GM19438 (cell line): ENCODE measurements around the gene USP7.

ENCODE experiments used
- ATAC-seq: cut with Tn5 transposase; IDR thresholded peaks from one replicate; pipeline ENCODE4 v1.9.1; 2021; ENCODE audit warnings: low read depth; ENCODE audit not compliant: unreplicated experiment

The USP7 gene

GRCh38 chr16:8953064-8953463 is 10.6 kb downstream of the USP7 start:
- ATAC-seq: no peak

DNA sequence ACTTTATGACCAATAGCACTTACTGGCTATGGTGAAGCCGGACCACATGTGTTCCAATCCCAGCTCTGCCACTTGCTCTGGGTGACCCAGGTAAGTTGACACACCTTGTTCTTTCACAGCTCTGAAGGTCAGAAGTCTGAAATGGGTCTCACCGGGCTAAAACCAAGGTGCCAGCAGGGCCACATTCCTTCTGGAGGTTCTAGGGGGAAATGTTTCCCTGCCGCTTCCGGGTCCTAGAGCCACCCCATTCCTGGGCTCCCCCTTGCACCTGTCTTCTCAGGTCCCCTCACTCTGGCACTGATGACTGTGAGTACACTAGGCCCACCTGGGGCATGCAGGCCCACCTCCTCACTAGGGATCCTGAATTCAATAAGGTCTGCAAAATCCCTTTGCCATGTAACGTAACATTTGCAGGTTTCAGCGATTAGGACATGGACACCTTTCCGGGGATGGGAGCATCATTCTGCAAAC is 11.4 kb downstream of the USP7 start:
- no peak for ATAC-seq

DNA sequence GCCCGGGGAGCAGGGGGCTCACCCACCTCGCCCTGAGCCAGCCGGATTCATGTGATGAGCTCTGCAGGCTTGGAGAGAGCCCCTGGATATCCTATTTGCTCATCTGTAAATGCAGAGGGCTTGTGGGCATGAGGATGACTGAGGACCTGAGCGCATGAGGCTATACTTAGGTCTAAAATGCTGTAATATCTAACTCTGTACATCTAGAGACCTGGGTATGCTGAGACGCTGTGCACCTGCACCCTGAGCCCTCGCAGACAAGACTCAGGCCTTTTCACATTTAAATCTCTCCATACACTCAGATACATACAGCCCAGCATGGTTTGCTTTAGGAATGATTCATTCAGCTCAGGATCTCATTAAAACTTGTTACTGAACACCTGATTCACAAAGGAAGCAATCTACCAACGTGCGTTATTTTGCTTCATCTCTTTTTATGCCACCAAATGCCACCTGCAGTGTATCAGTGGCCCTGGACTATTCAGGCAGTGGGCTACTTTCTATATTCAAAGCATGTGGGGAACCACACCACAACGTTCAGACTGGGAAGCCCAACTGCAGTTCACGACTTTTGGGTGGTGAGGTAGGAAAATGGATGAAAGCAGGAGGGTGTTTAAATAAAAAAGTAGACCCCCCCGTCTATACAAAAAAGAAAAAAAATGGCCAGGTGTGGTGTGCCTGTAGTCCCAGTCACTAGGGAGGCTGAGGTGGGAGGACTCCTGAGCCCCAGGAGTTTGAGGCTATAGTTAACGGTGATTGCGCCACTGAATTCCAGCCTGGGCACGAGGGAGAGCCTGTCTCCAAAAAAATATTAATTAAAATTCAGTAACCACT is 12.0 kb downstream of the USP7 start:
- ATAC-seq: no peak

GRCh38 chr16:8950580-8951077 is 13.1 kb downstream of the USP7 start:
- ATAC-seq: no peak

DNA sequence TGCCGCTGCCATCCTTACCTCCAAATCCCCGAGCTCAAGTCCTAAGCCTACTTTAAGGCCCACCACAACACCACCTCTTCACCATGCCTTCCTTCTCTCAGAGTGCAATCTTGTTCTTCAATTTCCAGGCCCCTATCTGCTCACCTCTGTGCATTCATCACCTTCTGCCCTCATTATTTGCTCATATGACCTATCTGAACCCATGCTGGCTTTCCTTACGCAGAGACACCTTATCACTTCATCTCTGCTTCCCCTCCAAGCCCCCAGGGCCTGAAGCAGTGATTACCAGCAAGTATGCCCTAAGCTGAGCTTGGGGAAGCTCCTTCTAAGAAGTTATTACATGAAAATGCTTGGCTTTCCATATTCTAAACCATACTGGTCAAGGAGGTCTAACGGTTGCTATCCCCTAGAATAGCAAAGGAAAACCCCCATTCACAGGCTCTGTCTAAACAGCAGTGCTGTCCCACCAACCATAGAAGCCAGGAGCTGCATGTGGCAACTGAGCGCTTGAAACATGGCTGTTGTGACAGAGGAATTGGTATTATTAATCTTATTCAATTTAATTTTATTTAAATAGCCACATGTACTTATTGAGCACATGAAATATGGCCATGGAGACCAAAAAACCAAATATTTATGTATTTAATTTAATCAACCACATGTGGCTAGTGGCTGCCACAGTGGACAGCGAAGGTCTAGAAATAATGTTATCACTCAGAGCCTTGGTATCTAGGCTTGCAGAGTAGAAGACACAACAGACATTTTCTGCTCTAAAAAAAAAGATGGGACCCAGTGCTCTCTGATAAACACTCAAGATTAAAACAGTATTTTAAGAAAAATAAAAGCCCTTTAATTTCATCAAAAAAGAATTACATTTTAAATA is 13.9 kb downstream of the USP7 start:
- ATAC-seq: no peak

GRCh38 chr16:8948831-8949230 is 14.9 kb downstream of the USP7 start:
- ATAC-seq: no peak

DNA sequence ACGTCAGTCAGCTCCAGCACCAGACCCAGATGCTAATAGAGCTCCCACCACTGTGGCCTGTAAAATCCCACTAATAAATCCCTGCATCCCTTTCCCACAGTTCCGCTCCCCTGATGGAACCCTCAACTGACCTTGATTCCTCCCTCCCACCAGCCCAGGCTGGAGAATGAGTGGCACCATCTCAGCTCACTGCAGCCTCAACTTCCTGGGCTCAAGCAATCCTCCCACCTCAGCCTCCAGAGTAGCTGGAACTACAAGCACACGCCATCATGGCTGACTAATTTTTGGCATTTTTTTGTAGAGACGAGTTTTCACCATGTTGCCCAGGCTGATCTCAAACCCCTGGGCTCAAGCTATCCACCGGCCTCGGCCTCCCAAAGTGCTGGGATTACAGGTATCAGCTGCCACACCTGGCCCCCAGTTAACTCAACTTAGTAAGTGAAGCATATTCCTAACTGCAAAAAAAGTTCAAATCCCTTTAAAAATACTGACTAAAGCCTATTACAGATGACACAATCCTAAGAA is 15.6 kb downstream of the USP7 start:
- no peak for ATAC-seq

GRCh38 chr16:8946544-8946943 is 17.2 kb downstream of the USP7 start:
- ATAC-seq: no peak

DNA sequence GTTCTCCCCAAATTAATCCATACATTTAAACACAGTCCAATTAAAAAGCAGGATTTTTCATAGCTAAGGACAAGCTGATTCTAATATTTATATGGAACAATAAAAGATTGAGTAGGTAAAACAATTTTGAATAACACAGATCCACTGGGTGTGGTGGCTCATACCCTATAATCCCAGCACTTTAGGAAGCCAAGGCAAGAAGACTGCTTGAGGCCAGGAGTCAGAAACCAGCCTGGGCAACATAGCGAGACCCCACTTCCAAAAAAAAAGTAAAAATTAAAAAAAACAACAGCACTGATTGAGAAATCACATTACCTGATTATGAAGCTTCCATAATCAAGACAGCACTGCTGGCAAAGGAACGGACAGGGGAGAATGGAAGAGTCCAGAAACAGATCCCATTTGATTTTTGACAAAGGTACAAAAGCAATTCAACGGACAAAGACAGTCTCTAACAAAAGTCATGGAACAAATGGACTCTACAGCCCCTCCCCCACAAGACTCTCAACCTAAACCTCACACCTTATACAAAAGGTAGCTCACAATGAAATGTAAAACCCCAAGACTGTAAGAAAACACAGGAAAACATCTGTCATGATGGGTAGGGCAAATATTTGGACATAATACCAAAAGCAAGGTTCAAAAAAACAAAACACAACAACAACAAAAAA is 17.9 kb downstream of the USP7 start:
- no peak for ATAC-seq

DNA sequence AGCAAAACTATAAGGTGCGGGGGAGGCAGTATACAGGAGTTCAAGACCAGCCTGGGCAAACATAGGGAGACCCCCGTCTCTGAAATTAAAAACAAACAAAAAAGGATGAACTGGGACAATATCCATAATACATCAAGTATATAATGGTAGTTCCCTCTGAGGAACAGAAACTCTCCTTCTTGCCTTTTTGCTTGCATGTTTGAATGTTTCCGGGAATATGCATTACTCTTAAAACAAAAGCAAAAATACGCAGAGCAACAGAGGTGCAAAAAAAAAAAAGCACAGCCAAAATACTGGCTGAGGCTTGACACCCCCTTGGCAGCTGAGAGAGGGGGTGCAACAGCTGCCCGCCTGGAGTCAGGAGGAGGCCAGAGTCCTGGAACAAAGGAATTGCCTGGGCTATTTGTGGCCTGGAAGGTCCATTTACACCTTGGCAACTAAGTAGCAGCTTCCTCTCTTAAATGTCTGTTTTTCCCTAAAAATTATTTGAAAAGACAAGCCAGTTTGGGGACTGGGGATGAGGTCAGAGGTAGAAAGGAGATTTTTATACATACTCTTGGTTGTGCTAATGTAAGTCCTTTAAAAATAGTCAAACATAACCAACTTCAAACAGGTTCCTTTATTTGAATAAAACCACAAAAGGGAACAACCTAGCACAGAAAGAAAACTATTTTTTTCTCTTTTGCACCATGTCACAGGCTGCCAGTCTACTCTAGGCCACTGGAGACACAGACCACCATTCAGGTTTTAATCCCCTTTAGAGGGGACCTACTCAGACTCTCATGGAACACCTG is 19.5 kb downstream of the USP7 start:
- ATAC-seq: peak; percentile 49

- no peak for ATAC-seq
Observed at GRCh38 chr16:8943001-8943763, 20.5 kb downstream of the USP7 start.

- no peak for ATAC-seq
Observed at GRCh38 chr16:8941718-8942344, 21.9 kb downstream of the USP7 start.

GRCh38 chr16:8937803-8938202 is 25.9 kb downstream of the USP7 start:
- ATAC-seq: no peak

DNA sequence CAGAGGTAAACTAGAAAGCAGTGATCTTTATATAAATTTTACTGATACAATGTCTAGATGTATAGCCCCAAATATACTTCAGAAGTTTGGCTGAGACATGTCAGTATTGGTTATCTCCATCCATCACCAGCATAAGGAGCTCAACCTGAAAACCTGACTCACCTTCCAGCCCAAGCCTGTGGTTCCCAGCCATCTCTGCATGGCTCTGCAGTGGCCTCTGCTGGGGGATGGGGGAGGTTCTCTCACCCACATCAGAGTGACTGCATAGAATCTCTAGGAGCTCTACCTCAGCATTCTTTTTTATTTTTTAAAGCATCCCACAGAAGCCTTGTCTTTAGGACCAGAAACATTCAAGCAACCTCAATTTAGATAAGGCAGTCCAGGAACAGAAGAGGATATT is 27.3 kb downstream of the USP7 start:
- peak; percentile 67 for ATAC-seq

- ATAC-seq: peak; percentile 18
Observed at GRCh38 chr16:8935989-8936388, 27.7 kb downstream of the USP7 start.

DNA sequence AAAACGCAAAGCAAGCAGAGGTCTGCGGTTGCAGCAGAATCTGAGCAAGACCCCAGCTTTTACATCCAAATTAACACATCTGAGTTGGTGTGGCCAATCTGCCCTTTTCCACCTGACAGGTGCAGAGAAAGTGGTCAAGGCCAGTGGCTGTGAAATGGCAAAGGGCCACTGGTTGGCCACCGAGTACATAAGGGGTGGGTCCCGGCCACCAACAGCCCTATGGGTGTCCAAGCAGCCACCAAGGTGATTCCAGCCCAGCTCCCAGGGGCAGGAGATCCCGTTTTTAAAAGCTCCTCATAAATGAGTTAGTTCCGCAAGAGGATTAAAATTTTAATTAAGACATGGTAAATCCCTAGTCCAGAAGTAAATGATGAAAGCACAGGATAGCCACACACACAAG is 29.1 kb downstream of the USP7 start:
- no peak for ATAC-seq

DNA sequence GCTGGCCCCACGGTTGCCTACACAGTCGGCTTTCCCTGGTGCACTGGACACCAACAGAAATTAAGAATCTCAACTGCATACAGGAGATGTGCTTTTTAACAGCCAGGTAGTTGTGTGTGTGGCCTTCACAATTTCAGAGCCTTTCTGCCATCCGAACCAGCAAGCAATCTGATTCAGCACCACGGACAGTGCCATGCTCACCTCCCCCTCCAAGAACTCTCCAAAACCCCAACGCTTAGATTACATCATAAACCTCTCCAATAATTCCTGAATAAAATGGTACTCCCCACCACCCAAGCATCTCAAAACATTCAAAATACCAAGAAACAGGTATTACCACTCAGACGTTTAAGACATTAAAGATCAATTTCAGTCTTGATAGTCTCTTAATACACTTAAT is 31.8 kb downstream of the USP7 start:
- ATAC-seq: no peak

GRCh38 chr16:8929086-8929748 is 34.5 kb downstream of the USP7 start:
- ATAC-seq: no peak
